ENCODE measurements around the gene PTS.

Gene PTS

DNA sequence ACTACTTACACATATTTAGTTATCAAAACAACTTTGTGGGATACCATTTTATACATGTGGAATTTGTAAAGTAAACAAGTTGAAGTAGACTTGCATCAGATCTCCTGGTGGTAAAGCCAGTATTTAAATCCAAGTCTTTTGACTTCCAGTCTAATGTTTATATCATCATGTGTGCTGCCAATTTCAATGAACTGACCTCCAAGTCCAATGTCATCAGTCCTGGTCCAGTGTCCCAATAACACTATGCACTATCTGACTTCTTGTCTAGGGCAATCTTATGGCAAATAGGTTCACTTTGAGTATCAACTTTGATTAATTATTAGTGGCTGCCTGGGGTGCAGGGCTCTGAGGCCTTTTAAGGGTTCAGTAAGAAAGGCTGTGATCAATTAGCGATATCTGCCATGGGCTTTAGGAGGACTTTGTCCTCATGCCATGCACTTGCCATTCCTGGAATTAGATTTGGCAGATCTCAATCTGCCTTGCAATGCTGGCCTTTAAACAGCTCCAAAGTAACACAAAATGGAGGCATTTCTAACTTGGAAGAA lies 9.6 kb upstream of the PTS start:
- no peak for DNase-seq (ENCODE audit: low spot score)
- no peak for TF ChIP-seq CTCF (IDR thresholded peaks at IDR 0.05; ENCODE audit: borderline replicate concordance, control extremely low read depth, extremely low read depth, insufficient read depth, missing control alignments)
- in situ Hi-C loops (cut with MboI; ENCODE audit: low sequenced_read_pairs, unreplicated experiment) = no loop called here

DNA sequence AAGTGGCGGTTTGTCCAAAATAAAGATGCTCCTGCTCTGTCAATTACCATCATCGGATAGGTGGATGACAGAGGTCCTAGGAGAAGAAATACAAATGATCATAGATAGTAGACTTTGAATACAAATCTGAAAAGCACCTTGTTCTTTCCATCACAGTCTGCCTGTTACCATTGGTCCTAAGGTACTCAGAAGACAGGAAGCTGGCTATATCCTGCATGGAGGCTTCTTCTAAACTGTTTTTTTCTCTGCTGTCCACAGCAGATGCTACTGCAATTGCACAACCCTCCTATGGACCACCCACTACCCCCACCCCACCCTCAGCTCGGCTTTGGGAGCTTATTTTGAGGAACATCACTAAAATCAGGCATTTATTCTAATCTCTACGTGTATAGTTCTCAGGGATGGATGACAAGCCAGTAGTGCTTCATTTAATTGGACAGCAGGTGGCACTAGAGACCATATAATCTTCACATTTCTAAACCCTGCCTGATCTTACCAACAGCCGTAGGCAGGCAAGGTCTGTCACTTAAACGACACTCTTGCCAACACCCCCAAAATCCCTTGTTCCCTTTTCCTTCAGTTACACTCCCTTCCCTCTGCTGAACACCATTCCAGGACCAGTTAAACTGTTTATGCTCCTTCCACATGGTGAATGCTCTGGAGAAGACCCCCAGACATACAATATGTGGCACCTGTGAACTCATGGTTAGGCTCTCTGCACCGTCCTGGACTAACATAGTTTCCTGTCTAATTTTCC lies 6.6 kb upstream of the PTS start:
- TF ChIP-seq CTCF (IDR thresholded peaks at IDR 0.05; ENCODE audit: borderline replicate concordance, control extremely low read depth, extremely low read depth, insufficient read depth, missing control alignments) = peak; percentile 60
- in situ Hi-C loops (cut with MboI; ENCODE audit: low sequenced_read_pairs, unreplicated experiment) = loop anchor here (5.0 kb wide), 1 partner anchor 58 kb away; no protein-coding TSS in a partner anchor
- DNase-seq (ENCODE audit: low spot score) = peak; percentile 72

DNA sequence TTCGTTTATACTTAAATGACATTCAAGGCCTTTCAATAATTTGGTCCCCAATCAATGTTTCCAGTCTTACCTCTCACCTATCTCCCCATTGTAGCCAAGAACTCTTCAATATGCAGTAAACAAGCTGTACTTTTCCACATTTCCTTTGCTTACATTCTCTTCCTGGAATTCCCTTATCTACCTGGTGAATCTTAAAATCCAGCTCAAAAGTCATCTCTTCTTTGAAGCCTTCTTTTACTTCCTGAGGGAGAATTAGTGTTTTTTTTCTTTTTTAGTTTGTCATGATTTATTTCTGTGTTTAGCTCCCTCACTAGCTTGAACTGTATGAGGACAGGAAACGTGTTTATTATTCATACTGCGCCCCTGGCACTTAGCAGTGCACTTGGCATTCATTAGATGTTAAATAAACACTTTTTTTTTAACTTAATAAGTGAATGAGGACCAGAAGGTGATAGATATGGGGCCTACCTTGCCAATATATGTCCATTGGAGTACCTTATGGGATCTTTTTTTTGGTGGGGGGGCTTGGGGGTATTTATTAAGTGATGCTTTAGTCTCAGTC lies 4.9 kb upstream of the PTS start:
- in situ Hi-C loops (cut with MboI; ENCODE audit: low sequenced_read_pairs, unreplicated experiment) = loop anchor here (5.0 kb wide), 1 partner anchor 56 kb away; no protein-coding TSS in a partner anchor
- no peak for DNase-seq (ENCODE audit: low spot score)
- TF ChIP-seq CTCF (IDR thresholded peaks at IDR 0.05; ENCODE audit: borderline replicate concordance, control extremely low read depth, extremely low read depth, insufficient read depth, missing control alignments) = no peak

DNA sequence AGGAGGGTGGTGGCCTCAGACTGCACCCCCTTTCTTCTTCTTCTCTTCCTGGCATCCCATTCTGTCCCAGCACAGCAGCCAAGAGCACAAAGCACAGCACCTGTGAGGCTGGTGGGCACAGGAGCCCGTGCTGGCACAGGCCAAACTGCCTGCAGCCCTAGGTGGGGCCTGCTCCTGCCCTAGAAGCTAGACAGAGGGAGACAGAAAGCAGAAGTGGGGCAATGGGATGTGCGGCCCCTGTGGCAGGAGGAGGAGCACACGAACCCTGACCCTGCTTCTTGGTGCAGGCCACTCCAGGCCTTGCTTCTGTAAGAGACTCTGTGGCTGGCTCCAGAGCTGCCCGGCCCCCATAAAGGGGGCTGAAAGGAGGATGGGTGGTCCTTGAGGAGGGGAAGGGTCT lies 3.9 kb upstream of the PTS start:
- in situ Hi-C loops (cut with MboI; ENCODE audit: low sequenced_read_pairs, unreplicated experiment) = loop anchor here (5.0 kb wide), 1 partner anchor 55 kb away; no protein-coding TSS in a partner anchor
- DNase-seq (ENCODE audit: low spot score) = no peak
- TF ChIP-seq CTCF (IDR thresholded peaks at IDR 0.05; ENCODE audit: borderline replicate concordance, control extremely low read depth, extremely low read depth, insufficient read depth, missing control alignments) = no peak

GRCh38 chr11:112223121-112223520 lies 3.1 kb upstream of the PTS start:
- no peak for TF ChIP-seq CTCF (IDR thresholded peaks at IDR 0.05; ENCODE audit: borderline replicate concordance, control extremely low read depth, extremely low read depth, insufficient read depth, missing control alignments)
- DNase-seq (ENCODE audit: low spot score) = no peak
- in situ Hi-C loops (cut with MboI; ENCODE audit: low sequenced_read_pairs, unreplicated experiment) = loop anchor here (5.0 kb wide), 1 partner anchor 54 kb away; no protein-coding TSS in a partner anchor

DNA sequence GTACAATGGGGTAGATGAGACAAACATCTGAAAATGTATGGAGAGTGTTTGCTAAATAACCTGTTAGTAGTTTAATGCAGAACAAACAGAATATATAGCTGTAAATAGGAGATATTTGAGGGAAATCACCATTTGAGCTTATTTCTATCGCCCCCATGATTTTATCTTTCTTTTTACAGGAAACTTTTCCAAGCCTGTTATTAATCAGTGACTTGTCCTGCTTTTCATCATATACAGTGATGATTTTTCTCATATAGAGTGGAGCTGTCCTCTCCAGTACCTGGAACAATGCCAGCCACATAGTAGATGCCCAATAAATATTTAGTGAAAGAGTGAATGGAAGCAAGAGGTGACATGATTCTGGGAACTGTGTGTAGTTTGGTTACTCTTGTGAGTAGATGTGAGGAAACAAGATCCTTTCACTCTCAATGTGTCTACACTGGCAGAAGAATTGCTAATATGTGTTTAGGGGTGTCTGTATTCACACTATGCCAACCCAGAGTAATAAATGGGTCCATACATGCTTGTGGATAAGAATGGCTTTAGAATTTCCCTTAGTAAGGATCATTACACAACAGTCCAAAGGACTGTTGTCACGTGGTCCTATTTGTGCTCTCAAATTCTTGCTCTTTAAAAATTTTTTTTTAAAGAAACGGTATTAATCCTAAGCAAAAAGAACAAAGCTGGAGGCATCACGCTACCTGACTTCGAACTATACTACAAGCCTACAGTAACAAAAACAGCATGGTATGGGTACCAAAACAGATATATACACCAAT lies 2.3 kb upstream of the PTS start:
- DNase-seq (ENCODE audit: low spot score) = no peak
- no peak for TF ChIP-seq CTCF (IDR thresholded peaks at IDR 0.05; ENCODE audit: borderline replicate concordance, control extremely low read depth, extremely low read depth, insufficient read depth, missing control alignments)
- in situ Hi-C loops (cut with MboI; ENCODE audit: low sequenced_read_pairs, unreplicated experiment) = loop anchor here (5.0 kb wide), 1 partner anchor 53 kb away; no protein-coding TSS in a partner anchor
